ENCODE measurements around the gene GTF3C4.

Gene GTF3C4

GRCh38 chr9:132731230-132731629 is 61.0 kb downstream of the GTF3C4 start:
- DNase-seq (ENCODE audit: low read depth in 1 of 2, low spot score in 1 of 2) = no peak
- no peak for TF ChIP-seq JUND (IDR thresholded peaks at IDR 0.05; ENCODE audit: low read depth)
- in situ Hi-C loops (cut with HindIII; ENCODE audit: low pct_unique_long_range_greater_than_20kb, low sequenced_read_pairs) = no loop called here

GRCh38 chr9:132732326-132733259 is 62.3 kb downstream of the GTF3C4 start:
- in situ Hi-C loops (cut with HindIII; ENCODE audit: low pct_unique_long_range_greater_than_20kb, low sequenced_read_pairs) = no loop called here
- TF ChIP-seq JUND (IDR thresholded peaks at IDR 0.05; ENCODE audit: low read depth) = no peak
- peak in 1 of 2 experiments; percentile 51 for DNase-seq (ENCODE audit: low read depth in 1 of 2, low spot score in 1 of 2)

GRCh38 chr9:132733260-132733815 is 63.1 kb downstream of the GTF3C4 start:
- in situ Hi-C loops (cut with HindIII; ENCODE audit: low pct_unique_long_range_greater_than_20kb, low sequenced_read_pairs) = no loop called here
- DNase-seq (ENCODE audit: low read depth in 1 of 2, low spot score in 1 of 2) = no peak
- no peak for TF ChIP-seq JUND (IDR thresholded peaks at IDR 0.05; ENCODE audit: low read depth)

- no peak for TF ChIP-seq JUND (IDR thresholded peaks at IDR 0.05; ENCODE audit: low read depth)
- no peak for DNase-seq (ENCODE audit: low read depth in 1 of 2, low spot score in 1 of 2)
- in situ Hi-C loops (cut with HindIII; ENCODE audit: low pct_unique_long_range_greater_than_20kb, low sequenced_read_pairs) = no loop called here
Observed at GRCh38 chr9:132739710-132740310, 69.5 kb downstream of the GTF3C4 start.

GRCh38 chr9:132740526-132741309 is 70.5 kb downstream of the GTF3C4 start:
- TF ChIP-seq JUND (IDR thresholded peaks at IDR 0.05; ENCODE audit: low read depth) = no peak
- no peak for DNase-seq (ENCODE audit: low read depth in 1 of 2, low spot score in 1 of 2)
- in situ Hi-C loops (cut with HindIII; ENCODE audit: low pct_unique_long_range_greater_than_20kb, low sequenced_read_pairs) = no loop called here

- TF ChIP-seq JUND (IDR thresholded peaks at IDR 0.05; ENCODE audit: low read depth) = no peak
- DNase-seq (ENCODE audit: low read depth in 1 of 2, low spot score in 1 of 2) = no peak
- in situ Hi-C loops (cut with HindIII; ENCODE audit: low pct_unique_long_range_greater_than_20kb, low sequenced_read_pairs) = no loop called here
Observed at GRCh38 chr9:132742821-132743311, 72.6 kb downstream of the GTF3C4 start.

GRCh38 chr9:132743931-132744479 is 73.7 kb downstream of the GTF3C4 start:
- no peak for DNase-seq (ENCODE audit: low read depth in 1 of 2, low spot score in 1 of 2)
- TF ChIP-seq JUND (IDR thresholded peaks at IDR 0.05; ENCODE audit: low read depth) = no peak

More at GRCh38 chr9:132743931-132744479, 73.7 kb downstream of the GTF3C4 start:
- in situ Hi-C loops (cut with HindIII; ENCODE audit: low pct_unique_long_range_greater_than_20kb, low sequenced_read_pairs) = no loop called here

Measured in T47D (cell line).